ENCODE data around the gene SMIM12. TPM values are rescaled to one million over a fixed set of nuclear protein-coding genes. Genes with fewer than 3 reads are reported as not detected.

SMIM12 gene
- total RNA-seq, 1 donor from 2014 or later, result 9.5 TPM

- H3K27me3 ChIP-seq, result peaks cover 3% of the 10 kb centered on the region
- Mint-ChIP-seq H3K4me3 (no peak overlapping the region), H3K36me3 (peaks cover 5% of the 10 kb centered on the region), H3K27me3 (ENCODE audit: insufficient read depth, low read depth) (no peaks in the 10 kb centered on the region), H3K27ac (no peak overlapping the region), H3K9me3 (no peaks in the 10 kb centered on the region), H3K4me1 (peaks cover 8% of the 10 kb centered on the region)
- no peak for TF ChIP-seq EZH2 (IDR thresholded peaks at IDR 0.05)
- TF ChIP-seq CTCF (IDR thresholded peaks at IDR 0.05), result no peak
- no peak for TF ChIP-seq EZH2phosphoT487 (IDR thresholded peaks at IDR 0.05)
- no peak for DNase-seq (ENCODE audit: low spot score)
- H2AFZ ChIP-seq (replicated peaks), result no peak overlapping the region
- H3K4me1 ChIP-seq, result peaks cover 6% of the 10 kb centered on the region
- no peak overlapping the region for H3K4me2 ChIP-seq
- no peaks in the 10 kb centered on the region for H4K20me1 ChIP-seq (ENCODE audit: low read depth)
- H3K9ac ChIP-seq, result no peak overlapping the region
- no peak overlapping the region for H3K27ac ChIP-seq
- H3K4me3 ChIP-seq, result no peak overlapping the region
- H3K79me2 ChIP-seq (ENCODE audit: low read depth), result no peaks in the 10 kb centered on the region
- no peaks in the 10 kb centered on the region for H3F3A ChIP-seq (ENCODE audit: low read depth)
- no peaks in the 10 kb centered on the region for H3K9me3 ChIP-seq (ENCODE audit: low read depth)
- no peaks in the 10 kb centered on the region for H3K36me3 ChIP-seq
Measured at GRCh38 chr1:34803770-34804169, 55.8 kb downstream of the SMIM12 start.

Other genes with a start within 250 kb of the SMIM12 start
- not detected in 2 replicates for gene GJB5, start 104.7 kb downstream of the SMIM12 start, total RNA-seq (ENCODE audit: low replicate concordance)
- not detected in 2 replicates for gene GJB4, start 100.0 kb downstream of the SMIM12 start, total RNA-seq (ENCODE audit: low replicate concordance)
- not detected in 2 replicates for gene GJB3, start 78.5 kb downstream of the SMIM12 start, total RNA-seq (ENCODE audit: low replicate concordance)
- not detected in 2 replicates for gene GJA4, start 66.8 kb downstream of the SMIM12 start, total RNA-seq (ENCODE audit: low replicate concordance)
- 0.65 TPM in 1 of 2 replicates, not detected in the other for gene DLGAP3, start 69.9 kb upstream of the SMIM12 start, total RNA-seq (ENCODE audit: low replicate concordance)
- 17.7 and 28.8 TPM in 2 replicates for gene TMEM35B, start 125.6 kb upstream of the SMIM12 start, total RNA-seq (ENCODE audit: low replicate concordance)
- gene ZMYM6, start 172.2 kb upstream of the SMIM12 start, total RNA-seq (ENCODE audit: low replicate concordance), result 11.5 and 18.4 TPM in 2 replicates
- gene ZMYM1, start 219.6 kb upstream of the SMIM12 start, total RNA-seq (ENCODE audit: low replicate concordance), result 52.5 and 75.8 TPM in 2 replicates

Measured in neural progenitor cell (in vitro differentiated cells).